GM23338 (cell line): ENCODE measurements around the gene PLEKHJ1. TPM values are rescaled to one million over a fixed set of nuclear protein-coding genes. Genes with fewer than 3 reads are reported as not detected.

Experiments used
- ATAC-seq: fragments of 200-7000 bp; cut with Tn5 transposase; 3 replicates; pipeline ENCODE4 v1.9.1; 2020
- DNase-seq: peaks from one replicate; pipeline ENCODE4 v3.0.0-alpha.2; 2015; ENCODE audit warnings: low spot score
- H2AFZ ChIP-seq: fragments of 200-600 bp; sonication (generic); 2 replicates; pipeline ENCODE4 v1.8.0; 2016; ENCODE audit warnings: antibody characterized with exemption, mild to moderate bottlenecking, moderate library complexity
- H3F3A ChIP-seq: fragments of 200-600 bp; sonication (generic); replicated peaks from 2 replicates; pipeline ENCODE4 v1.8.0; 2017; ENCODE audit warnings: antibody characterized with exemption, mixed run types, low read depth
- H3K27ac ChIP-seq: fragments of 200-600 bp; sonication (generic); 2 replicates; pipeline ENCODE4 v1.6.1; 2016; ENCODE audit warnings: low read depth
- H3K27me3 ChIP-seq: fragments of 200-600 bp; sonication (generic); 2 replicates; pipeline ENCODE4 v1.8.0; 2016; ENCODE audit warnings: mild to moderate bottlenecking, mixed run types, moderate library complexity; ENCODE audit not compliant: insufficient read depth
- H3K36me3 ChIP-seq: fragments of 200-600 bp; sonication (generic); 2 replicates; pipeline ENCODE4 v1.8.0; 2016; ENCODE audit warnings: mild to moderate bottlenecking; ENCODE audit not compliant: insufficient read depth
- H3K4me1 ChIP-seq: fragments of 200-600 bp; sonication (generic); 2 replicates; pipeline ENCODE4 v1.8.0; 2016; ENCODE audit warnings: mild to moderate bottlenecking, moderate library complexity; ENCODE audit not compliant: insufficient read depth
- H3K4me2 ChIP-seq: fragments of 200-600 bp; sonication (generic); 2 replicates; pipeline ENCODE4 v1.7.1; 2017; ENCODE audit warnings: mixed run types
- H3K4me3 ChIP-seq: fragments of 200-600 bp; sonication (generic); 2 replicates; pipeline ENCODE4 v1.6.1; 2016; ENCODE audit warnings: mixed run types
- H3K79me2 ChIP-seq: fragments of 200-600 bp; sonication (generic); replicated peaks from 2 replicates; pipeline ENCODE4 v1.8.0; 2017; ENCODE audit warnings: mild to moderate bottlenecking; ENCODE audit not compliant: insufficient read depth
- H3K9me2 ChIP-seq: fragments of 200-600 bp; sonication (generic); 2 replicates; pipeline ENCODE4 v1.8.0; 2017; ENCODE audit not compliant: insufficient read depth
- H4K20me1 ChIP-seq: fragments of 200-600 bp; sonication (generic); replicated peaks from 2 replicates; pipeline ENCODE4 v1.8.0; 2017; ENCODE audit warnings: mild to moderate bottlenecking; ENCODE audit not compliant: insufficient read depth
- H3K27ac Mint-ChIP-seq: 2 replicates; pipeline ENCODE4 v1.8.0; 2020; ENCODE audit warnings: inconsistent platforms, mild to moderate bottlenecking, moderate library complexity, mixed read lengths
- H3K27me3 Mint-ChIP-seq: 3 replicates; pipeline ENCODE4 v1.8.0; 2022; ENCODE audit warnings: low read depth, mild to moderate bottlenecking, moderate library complexity, mixed read lengths, inconsistent platforms; ENCODE audit not compliant: insufficient read depth, poor library complexity
- H3K36me3 Mint-ChIP-seq: 3 replicates; pipeline ENCODE4 v1.8.0; 2021; ENCODE audit warnings: low read depth, mild to moderate bottlenecking, inconsistent platforms, moderate library complexity, mixed read lengths
- H3K4me1 Mint-ChIP-seq: 3 replicates; pipeline ENCODE4 v1.8.0; 2020; ENCODE audit warnings: mild to moderate bottlenecking, inconsistent platforms, mixed read lengths
- H3K4me3 Mint-ChIP-seq: 3 replicates; pipeline ENCODE4 v1.8.0; 2021; ENCODE audit warnings: moderate library complexity, mild to moderate bottlenecking, inconsistent platforms, mixed read lengths
- H3K9me3 Mint-ChIP-seq: 3 replicates; pipeline ENCODE4 v1.8.0; 2020; ENCODE audit warnings: moderate library complexity, mild to moderate bottlenecking, inconsistent platforms, mixed read lengths
- CREB1 ChIP-seq: fragments of 250-450 bp; sonication (Bioruptor Pico); IDR thresholded peaks from 2 replicates; pipeline ENCODE4 v1.5.0; 2020; ENCODE audit warnings: low read depth, mild to moderate bottlenecking, moderate library complexity
- EZH2 ChIP-seq: fragments of 200-600 bp; sonication (generic); IDR thresholded peaks from one replicate; pipeline ENCODE4 v1.8.0; 2017; ENCODE audit warnings: antibody characterized with exemption, mild to moderate bottlenecking, low read depth; ENCODE audit not compliant: unreplicated experiment
- EZH2phosphoT487 ChIP-seq: fragments of 200-600 bp; sonication (generic); IDR thresholded peaks from one replicate; pipeline ENCODE4 v1.8.1; 2018; ENCODE audit warnings: antibody characterized with exemption; ENCODE audit not compliant: unreplicated experiment
- JUNB ChIP-seq: IDR thresholded peaks from one replicate; pipeline ENCODE4 v1.6.1; 2016; ENCODE audit warnings: antibody characterized with exemption; ENCODE audit not compliant: unreplicated experiment
- NANOG ChIP-seq: IDR thresholded peaks from 2 replicates; pipeline ENCODE4 v1.6.1; 2016; ENCODE audit warnings: antibody characterized with exemption, borderline replicate concordance
- POLR2AphosphoS5 ChIP-seq: IDR thresholded peaks from 2 replicates; pipeline ENCODE4 v1.6.1; 2016; ENCODE audit warnings: antibody characterized with exemption, low read depth
- STAT1 ChIP-seq: IDR thresholded peaks from one replicate; pipeline ENCODE4 v1.6.1; 2016; ENCODE audit warnings: antibody characterized with exemption; ENCODE audit not compliant: unreplicated experiment
- ZNF114 ChIP-seq: fragments of 250-450 bp; sonication (Bioruptor Pico); IDR thresholded peaks from 2 replicates; pipeline ENCODE4 v1.5.0; 2020; ENCODE audit warnings: mild to moderate bottlenecking, moderate library complexity
- ZNF331 ChIP-seq: fragments of 250-450 bp; sonication (Bioruptor Pico); IDR thresholded peaks from 2 replicates; pipeline ENCODE4 v1.5.0; 2020; ENCODE audit warnings: low read depth, mild to moderate bottlenecking, moderate library complexity
- polyA plus RNA-seq: library from polyadenylated mRNA; unstranded; fragments of >200 nt; fragmentation: Nextera tagmentation; extraction: Ambion mirVana; gene quantifications from 2 replicates; pipeline ENCODE4 v1.2.1, GENCODE V29; 2016
- total RNA-seq: library from RNA; depleted of rRNA; stranded (reverse); fragments of >200 nt; shearing (Covaris generic); gene quantifications from 2 replicates; pipeline ENCODE4 v1.2.3, GENCODE V29; 2014
- TF ChIP-seq, protein P1 (sequence below), 2 experiments: fragments of 200-600 bp in 1 of 2; sonication (generic) in 1 of 2; conservative IDR thresholded peaks; 2 replicates each; pipeline versions ENCODE4 v1.5.1 to v1.6.1; 2016 to 2017; ENCODE audit warnings: antibody characterized with exemption in 2 of 2, low read depth in 2 of 2, mild to moderate bottlenecking in 2 of 2, moderate library complexity in 1 of 2
- TF ChIP-seq, protein P2 (sequence below): IDR thresholded peaks from one replicate; pipeline ENCODE4 v1.6.1; 2018; ENCODE audit warnings: antibody characterized with exemption; ENCODE audit not compliant: unreplicated experiment
- TF ChIP-seq, protein P3 (sequence below): fragments of 250-450 bp; sonication (Bioruptor Pico); IDR thresholded peaks from 2 replicates; pipeline ENCODE4 v1.5.0; 2020; ENCODE audit warnings: mild to moderate bottlenecking, moderate library complexity
- TF ChIP-seq, protein P4 (sequence below): IDR thresholded peaks from 2 replicates; pipeline ENCODE4 v1.6.1; 2016; ENCODE audit warnings: antibody characterized with exemption

PLEKHJ1 gene
- total and polyA plus RNA-seq, 2 experiments from 2014 or later: 146 to 210 TPM

DNA sequence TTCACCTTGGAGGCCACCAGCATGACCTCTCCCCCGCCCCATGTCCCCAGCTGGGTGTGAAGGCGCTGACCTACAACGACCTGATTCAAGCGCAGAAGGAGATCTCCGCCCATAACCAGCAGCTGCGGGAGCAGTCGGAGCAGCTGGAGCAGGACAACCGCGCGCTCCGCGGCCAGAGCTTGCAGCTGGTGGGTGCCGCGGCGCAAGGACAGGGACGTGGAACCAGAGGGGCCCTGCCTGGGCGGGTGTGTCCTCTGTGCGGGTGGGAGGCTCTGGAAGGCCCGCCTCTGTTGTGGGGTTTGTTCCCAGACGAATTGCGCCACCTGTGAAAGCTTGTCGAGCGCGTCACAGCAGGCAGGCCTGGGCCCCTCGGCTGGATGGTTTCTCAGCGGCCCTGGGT, 22.3 kb downstream of the PLEKHJ1 start:
- H3K27ac ChIP-seq: no peak overlapping the region
- no peaks in the 10 kb centered on the region for H3K4me1 ChIP-seq
- TF ChIP-seq, protein P1, sequence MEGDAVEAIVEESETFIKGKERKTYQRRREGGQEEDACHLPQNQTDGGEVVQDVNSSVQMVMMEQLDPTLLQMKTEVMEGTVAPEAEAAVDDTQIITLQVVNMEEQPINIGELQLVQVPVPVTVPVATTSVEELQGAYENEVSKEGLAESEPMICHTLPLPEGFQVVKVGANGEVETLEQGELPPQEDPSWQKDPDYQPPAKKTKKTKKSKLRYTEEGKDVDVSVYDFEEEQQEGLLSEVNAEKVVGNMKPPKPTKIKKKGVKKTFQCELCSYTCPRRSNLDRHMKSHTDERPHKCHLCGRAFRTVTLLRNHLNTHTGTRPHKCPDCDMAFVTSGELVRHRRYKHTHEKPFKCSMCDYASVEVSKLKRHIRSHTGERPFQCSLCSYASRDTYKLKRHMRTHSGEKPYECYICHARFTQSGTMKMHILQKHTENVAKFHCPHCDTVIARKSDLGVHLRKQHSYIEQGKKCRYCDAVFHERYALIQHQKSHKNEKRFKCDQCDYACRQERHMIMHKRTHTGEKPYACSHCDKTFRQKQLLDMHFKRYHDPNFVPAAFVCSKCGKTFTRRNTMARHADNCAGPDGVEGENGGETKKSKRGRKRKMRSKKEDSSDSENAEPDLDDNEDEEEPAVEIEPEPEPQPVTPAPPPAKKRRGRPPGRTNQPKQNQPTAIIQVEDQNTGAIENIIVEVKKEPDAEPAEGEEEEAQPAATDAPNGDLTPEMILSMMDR (conservative IDR thresholded peaks at IDR 0.05; ENCODE audit: low read depth in 2 of 2): no peak; a peak in 1 of 4 replicates
- TF ChIP-seq, protein P2, sequence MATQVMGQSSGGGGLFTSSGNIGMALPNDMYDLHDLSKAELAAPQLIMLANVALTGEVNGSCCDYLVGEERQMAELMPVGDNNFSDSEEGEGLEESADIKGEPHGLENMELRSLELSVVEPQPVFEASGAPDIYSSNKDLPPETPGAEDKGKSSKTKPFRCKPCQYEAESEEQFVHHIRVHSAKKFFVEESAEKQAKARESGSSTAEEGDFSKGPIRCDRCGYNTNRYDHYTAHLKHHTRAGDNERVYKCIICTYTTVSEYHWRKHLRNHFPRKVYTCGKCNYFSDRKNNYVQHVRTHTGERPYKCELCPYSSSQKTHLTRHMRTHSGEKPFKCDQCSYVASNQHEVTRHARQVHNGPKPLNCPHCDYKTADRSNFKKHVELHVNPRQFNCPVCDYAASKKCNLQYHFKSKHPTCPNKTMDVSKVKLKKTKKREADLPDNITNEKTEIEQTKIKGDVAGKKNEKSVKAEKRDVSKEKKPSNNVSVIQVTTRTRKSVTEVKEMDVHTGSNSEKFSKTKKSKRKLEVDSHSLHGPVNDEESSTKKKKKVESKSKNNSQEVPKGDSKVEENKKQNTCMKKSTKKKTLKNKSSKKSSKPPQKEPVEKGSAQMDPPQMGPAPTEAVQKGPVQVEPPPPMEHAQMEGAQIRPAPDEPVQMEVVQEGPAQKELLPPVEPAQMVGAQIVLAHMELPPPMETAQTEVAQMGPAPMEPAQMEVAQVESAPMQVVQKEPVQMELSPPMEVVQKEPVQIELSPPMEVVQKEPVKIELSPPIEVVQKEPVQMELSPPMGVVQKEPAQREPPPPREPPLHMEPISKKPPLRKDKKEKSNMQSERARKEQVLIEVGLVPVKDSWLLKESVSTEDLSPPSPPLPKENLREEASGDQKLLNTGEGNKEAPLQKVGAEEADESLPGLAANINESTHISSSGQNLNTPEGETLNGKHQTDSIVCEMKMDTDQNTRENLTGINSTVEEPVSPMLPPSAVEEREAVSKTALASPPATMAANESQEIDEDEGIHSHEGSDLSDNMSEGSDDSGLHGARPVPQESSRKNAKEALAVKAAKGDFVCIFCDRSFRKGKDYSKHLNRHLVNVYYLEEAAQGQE: no peak
- no peak for TF ChIP-seq CREB1 (CRISPR knock-in tag)
- TF ChIP-seq, protein P3, sequence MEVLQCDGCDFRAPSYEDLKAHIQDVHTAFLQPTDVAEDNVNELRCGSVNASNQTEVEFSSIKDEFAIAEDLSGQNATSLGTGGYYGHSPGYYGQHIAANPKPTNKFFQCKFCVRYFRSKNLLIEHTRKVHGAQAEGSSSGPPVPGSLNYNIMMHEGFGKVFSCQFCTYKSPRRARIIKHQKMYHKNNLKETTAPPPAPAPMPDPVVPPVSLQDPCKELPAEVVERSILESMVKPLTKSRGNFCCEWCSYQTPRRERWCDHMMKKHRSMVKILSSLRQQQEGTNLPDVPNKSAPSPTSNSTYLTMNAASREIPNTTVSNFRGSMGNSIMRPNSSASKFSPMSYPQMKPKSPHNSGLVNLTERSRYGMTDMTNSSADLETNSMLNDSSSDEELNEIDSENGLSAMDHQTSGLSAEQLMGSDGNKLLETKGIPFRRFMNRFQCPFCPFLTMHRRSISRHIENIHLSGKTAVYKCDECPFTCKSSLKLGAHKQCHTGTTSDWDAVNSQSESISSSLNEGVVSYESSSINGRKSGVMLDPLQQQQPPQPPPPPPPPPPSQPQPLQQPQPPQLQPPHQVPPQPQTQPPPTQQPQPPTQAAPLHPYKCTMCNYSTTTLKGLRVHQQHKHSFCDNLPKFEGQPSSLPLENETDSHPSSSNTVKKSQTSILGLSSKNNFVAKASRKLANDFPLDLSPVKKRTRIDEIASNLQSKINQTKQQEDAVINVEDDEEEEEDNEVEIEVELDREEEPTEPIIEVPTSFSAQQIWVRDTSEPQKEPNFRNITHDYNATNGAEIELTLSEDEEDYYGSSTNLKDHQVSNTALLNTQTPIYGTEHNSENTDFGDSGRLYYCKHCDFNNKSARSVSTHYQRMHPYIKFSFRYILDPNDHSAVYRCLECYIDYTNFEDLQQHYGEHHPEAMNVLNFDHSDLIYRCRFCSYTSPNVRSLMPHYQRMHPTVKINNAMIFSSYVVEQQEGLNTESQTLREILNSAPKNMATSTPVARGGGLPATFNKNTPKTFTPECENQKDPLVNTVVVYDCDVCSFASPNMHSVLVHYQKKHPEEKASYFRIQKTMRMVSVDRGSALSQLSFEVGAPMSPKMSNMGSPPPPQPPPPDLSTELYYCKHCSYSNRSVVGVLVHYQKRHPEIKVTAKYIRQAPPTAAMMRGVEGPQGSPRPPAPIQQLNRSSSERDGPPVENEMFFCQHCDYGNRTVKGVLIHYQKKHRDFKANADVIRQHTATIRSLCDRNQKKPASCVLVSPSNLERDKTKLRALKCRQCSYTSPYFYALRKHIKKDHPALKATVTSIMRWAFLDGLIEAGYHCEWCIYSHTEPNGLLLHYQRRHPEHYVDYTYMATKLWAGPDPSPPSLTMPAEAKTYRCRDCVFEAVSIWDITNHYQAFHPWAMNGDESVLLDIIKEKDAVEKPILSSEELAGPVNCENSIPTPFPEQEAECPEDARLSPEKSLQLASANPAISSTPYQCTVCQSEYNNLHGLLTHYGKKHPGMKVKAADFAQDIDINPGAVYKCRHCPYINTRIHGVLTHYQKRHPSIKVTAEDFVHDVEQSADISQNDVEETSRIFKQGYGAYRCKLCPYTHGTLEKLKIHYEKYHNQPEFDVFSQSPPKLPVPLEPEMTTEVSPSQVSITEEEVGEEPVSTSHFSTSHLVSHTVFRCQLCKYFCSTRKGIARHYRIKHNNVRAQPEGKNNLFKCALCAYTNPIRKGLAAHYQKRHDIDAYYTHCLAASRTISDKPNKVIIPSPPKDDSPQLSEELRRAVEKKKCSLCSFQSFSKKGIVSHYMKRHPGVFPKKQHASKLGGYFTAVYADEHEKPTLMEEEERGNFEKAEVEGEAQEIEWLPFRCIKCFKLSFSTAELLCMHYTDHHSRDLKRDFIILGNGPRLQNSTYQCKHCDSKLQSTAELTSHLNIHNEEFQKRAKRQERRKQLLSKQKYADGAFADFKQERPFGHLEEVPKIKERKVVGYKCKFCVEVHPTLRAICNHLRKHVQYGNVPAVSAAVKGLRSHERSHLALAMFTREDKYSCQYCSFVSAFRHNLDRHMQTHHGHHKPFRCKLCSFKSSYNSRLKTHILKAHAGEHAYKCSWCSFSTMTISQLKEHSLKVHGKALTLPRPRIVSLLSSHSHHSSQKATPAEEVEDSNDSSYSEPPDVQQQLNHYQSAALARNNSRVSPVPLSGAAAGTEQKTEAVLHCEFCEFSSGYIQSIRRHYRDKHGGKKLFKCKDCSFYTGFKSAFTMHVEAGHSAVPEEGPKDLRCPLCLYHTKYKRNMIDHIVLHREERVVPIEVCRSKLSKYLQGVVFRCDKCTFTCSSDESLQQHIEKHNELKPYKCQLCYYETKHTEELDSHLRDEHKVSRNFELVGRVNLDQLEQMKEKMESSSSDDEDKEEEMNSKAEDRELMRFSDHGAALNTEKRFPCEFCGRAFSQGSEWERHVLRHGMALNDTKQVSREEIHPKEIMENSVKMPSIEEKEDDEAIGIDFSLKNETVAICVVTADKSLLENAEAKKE (CRISPR knock-in tag): no peak
- no peak for TF ChIP-seq EZH2phosphoT487
- no peak for TF ChIP-seq STAT1
- no peak for TF ChIP-seq ZNF331
- TF ChIP-seq ZNF114 (CRISPR knock-in tag): no peak
- TF ChIP-seq JUNB: no peak
- no peak for TF ChIP-seq EZH2
- TF ChIP-seq POLR2AphosphoS5: no peak
- no peak for TF ChIP-seq NANOG
- TF ChIP-seq, protein P4, sequence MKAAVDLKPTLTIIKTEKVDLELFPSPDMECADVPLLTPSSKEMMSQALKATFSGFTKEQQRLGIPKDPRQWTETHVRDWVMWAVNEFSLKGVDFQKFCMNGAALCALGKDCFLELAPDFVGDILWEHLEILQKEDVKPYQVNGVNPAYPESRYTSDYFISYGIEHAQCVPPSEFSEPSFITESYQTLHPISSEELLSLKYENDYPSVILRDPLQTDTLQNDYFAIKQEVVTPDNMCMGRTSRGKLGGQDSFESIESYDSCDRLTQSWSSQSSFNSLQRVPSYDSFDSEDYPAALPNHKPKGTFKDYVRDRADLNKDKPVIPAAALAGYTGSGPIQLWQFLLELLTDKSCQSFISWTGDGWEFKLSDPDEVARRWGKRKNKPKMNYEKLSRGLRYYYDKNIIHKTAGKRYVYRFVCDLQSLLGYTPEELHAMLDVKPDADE: no peak
- H3K9me2 ChIP-seq: no peaks in the 10 kb centered on the region
- no peak overlapping the region for H3K4me3 Mint-ChIP-seq
- peaks cover 53% of the 10 kb centered on the region for H3K36me3 Mint-ChIP-seq
- no peak overlapping the region for H3K27ac Mint-ChIP-seq
- ATAC-seq: no peak
- H3K36me3 ChIP-seq: peaks cover 12% of the 10 kb centered on the region; the same call in 1 of the 2 replicates
- no peaks in the 10 kb centered on the region; the same call in 2 of the 3 replicates for H3K9me3 Mint-ChIP-seq
- peaks cover 1% of the 10 kb centered on the region for H3K27me3 Mint-ChIP-seq
- H2AFZ ChIP-seq: no peak overlapping the region
- H3K4me1 Mint-ChIP-seq: peaks cover 3% of the 10 kb centered on the region; the same call in 2 of the 3 replicates
- no peaks in the 10 kb centered on the region for H3K79me2 ChIP-seq
- H4K20me1 ChIP-seq: 0 out of 2 replicates have a peak, but pooled peaks cover 5% of the 10 kb centered on the region
- H3K4me2 ChIP-seq: no peak overlapping the region
- no peak overlapping the region for H3K4me3 ChIP-seq
- H3F3A ChIP-seq: 0 out of 2 replicates have a peak, but pooled peaks cover 2% of the 10 kb centered on the region
- no peak for DNase-seq
- no peaks in the 10 kb centered on the region for H3K27me3 ChIP-seq
